ES-I3 (cell line): ENCODE measurements around the gene OSTN.

Experiments used
- H3K36me3 ChIP-seq: 2 replicates; pipeline ENCODE4 v1.6.1; 2013; ENCODE audit warnings: mild to moderate bottlenecking, low read length, control low read depth, moderate library complexity; ENCODE audit not compliant: insufficient read depth
- H3K4me1 ChIP-seq: 2 replicates; pipeline ENCODE4 v1.6.1; 2013; ENCODE audit warnings: mild to moderate bottlenecking, control low read depth, low read length; ENCODE audit not compliant: insufficient read depth
- H3K9ac ChIP-seq: 2 replicates; pipeline ENCODE4 v1.6.1; 2013; ENCODE audit warnings: low read depth, mild to moderate bottlenecking, low read length, moderate library complexity
- H3K9me3 ChIP-seq: 2 replicates; pipeline ENCODE4 v1.6.1; 2013; ENCODE audit warnings: mild to moderate bottlenecking, low read length, moderate library complexity; ENCODE audit not compliant: control insufficient read depth, insufficient read depth

OSTN gene

GRCh38 chr3:191300422-191300821, 101.4 kb downstream of the OSTN start:
- H3K9ac ChIP-seq: no peak overlapping the region
- H3K36me3 ChIP-seq: no peaks in the 10 kb centered on the region
- H3K4me1 ChIP-seq: peaks cover 7% of the 10 kb centered on the region; the same call in 1 of the 2 replicates
- H3K9me3 ChIP-seq: no peaks in the 10 kb centered on the region

- H3K4me1 ChIP-seq: peaks cover 7% of the 10 kb centered on the region; the same call in 1 of the 2 replicates
- H3K36me3 ChIP-seq: no peaks in the 10 kb centered on the region
- H3K9ac ChIP-seq: no peak overlapping the region
- no peaks in the 10 kb centered on the region for H3K9me3 ChIP-seq
Observed at GRCh38 chr3:191301017-191301416, 102.0 kb downstream of the OSTN start.

GRCh38 chr3:191301782-191302411, 102.9 kb downstream of the OSTN start:
- peaks cover 7% of the 10 kb centered on the region; the same call in 1 of the 2 replicates for H3K4me1 ChIP-seq
- H3K9ac ChIP-seq: no peak overlapping the region

GRCh38 chr3:191302451-191302850, 103.4 kb downstream of the OSTN start:
- peaks cover 7% of the 10 kb centered on the region; the same call in 1 of the 2 replicates for H3K4me1 ChIP-seq
- no peak overlapping the region for H3K9ac ChIP-seq
- no peaks in the 10 kb centered on the region for H3K36me3 ChIP-seq
- no peaks in the 10 kb centered on the region for H3K9me3 ChIP-seq

More at GRCh38 chr3:191301782-191302411, 102.9 kb downstream of the OSTN start:
- H3K36me3 ChIP-seq: no peaks in the 10 kb centered on the region
- H3K9me3 ChIP-seq: no peaks in the 10 kb centered on the region

DNA sequence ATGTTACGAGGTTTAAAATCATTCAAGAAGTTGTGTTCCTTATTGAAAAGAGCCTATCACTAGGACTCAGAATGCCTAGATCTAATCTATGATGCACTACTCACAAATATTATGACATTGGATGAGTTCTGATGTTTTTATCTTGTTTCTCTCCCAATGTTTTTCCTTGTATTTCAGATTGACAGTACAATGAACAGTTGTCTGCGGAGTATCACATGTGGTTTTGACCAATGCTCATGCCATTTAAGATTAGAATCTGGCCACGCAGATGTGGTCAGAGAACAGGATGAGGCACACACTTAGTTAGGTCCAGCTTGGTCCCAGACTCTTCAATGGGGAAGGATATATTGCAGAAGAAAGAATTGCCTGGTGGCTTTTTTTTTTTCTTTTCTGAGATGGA, 104.6 kb downstream of the OSTN start:
- Histone ChIP-seq H3K9me3 (no peaks in the 10 kb centered on the region), H3K36me3 (no peaks in the 10 kb centered on the region), H3K4me1 (peaks cover 7% of the 10 kb centered on the region; the same call in 1 of the 2 replicates), H3K9ac (no peak overlapping the region)

- peaks cover 7% of the 10 kb centered on the region; the same call in 1 of the 2 replicates for H3K4me1 ChIP-seq
- no peaks in the 10 kb centered on the region for H3K36me3 ChIP-seq
- H3K9ac ChIP-seq: no peak overlapping the region
- H3K9me3 ChIP-seq: no peaks in the 10 kb centered on the region
Observed at GRCh38 chr3:191306428-191306827, 107.4 kb downstream of the OSTN start.

DNA sequence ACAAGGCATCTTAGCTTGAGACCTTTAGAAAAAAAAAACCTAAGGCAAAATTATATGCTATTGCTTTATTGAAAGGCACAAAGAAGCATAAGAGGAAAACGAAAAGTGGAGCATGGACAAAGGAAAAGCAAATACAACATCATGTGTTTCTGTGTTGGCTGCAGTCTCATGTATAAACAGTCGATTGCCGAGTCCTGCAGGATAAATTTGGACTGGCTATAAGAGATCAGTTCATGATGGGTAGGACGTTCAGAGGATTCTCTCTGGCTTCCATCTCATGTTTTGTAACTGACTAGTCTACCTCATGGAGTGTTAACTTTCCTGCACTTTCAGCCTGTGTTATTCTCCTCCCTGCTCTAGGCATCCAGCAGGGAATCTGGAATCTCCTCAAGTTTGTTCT, 108.3 kb downstream of the OSTN start:
- no peaks in the 10 kb centered on the region for H3K36me3 ChIP-seq
- H3K9me3 ChIP-seq: no peaks in the 10 kb centered on the region
- peaks cover 5% of the 10 kb centered on the region; the same call in 1 of the 2 replicates for H3K4me1 ChIP-seq
- H3K9ac ChIP-seq: no peak overlapping the region

DNA sequence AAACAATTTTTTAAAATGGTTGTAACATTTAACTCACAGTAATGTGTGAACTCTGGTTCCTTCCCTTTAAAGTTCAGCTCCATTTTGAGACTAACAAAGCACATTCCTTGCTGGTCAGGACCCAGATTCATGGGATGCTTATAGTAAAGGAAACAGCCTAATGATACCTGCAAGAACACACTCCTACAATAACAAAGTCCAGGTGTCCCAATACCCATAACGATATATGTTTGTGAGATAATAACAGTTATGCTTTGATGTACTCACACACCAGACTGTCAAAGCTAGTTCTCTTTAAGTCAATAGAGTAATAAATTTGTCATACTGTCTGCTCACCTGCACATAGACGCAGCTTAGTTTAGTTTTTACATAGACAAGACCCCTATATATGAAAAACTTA, 114.3 kb downstream of the OSTN start:
- Histone ChIP-seq H3K36me3 (no peaks in the 10 kb centered on the region), H3K9ac (no peak overlapping the region), H3K9me3 (no peaks in the 10 kb centered on the region), H3K4me1 (no peaks in the 10 kb centered on the region)

DNA sequence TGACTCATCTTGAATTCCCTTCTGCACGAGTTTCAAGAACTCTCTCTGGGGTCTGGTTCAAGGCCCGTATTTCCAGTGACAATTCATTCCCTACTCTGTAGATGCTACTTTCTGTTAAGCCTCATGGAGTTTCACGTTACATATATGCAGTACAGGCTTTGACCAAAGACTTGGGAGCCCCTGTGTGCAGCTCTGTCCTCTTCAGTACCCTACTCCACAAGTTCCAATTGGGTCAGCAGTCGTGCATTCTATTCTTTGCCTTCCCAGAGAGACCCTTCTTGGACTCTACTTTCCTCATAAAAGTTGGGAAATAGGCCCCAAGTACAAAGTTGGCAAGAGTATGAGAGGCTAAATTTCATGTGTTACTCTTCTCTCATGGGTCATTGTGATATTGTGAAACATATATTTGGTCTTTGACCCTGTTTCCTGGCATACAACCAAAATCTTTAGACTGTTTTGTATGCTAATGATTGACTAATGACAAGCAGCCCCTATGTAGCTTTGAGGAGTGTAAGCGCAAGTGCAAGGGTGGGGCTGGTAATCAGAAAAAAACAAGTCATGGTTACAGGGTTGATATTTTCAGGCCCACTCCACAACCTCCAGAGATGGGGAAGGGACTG, 115.2 kb downstream of the OSTN start:
- Histone ChIP-seq H3K9me3 (no peaks in the 10 kb centered on the region), H3K4me1 (no peaks in the 10 kb centered on the region), H3K9ac (no peak overlapping the region), H3K36me3 (no peaks in the 10 kb centered on the region)
